Stimulated activated CD4-positive, alpha-beta T cell treated with anti-CD3 and anti-CD28 coated beads, Interleukin-12 subunit alpha, Interleukin-12 subunit beta, amount 100 ng/mL, for 24 hours (primary cell): ENCODE results near the gene MED27.
"Not testable (repeated sequence)": the region's sequence is repeated elsewhere in the genome, so short reads cannot be mapped to it uniquely, and the experiment has no call there.

ENCODE experiments used
- DNase-seq, 2 experiments: peaks; one replicate each; pipeline ENCODE4 v3.0.0-alpha.2; 2020; ENCODE audit warnings: low read depth in 2 of 2

The MED27 gene

GRCh38 chr9:132077881-132078698, 1.6 kb downstream of the MED27 start:
- peak in 1 of 2 experiments; percentile 5 for DNase-seq

- DNase-seq = no peak
Measured at GRCh38 chr9:132075853-132076252, 3.8 kb downstream of the MED27 start.

GRCh38 chr9:132074736-132075135, 4.9 kb downstream of the MED27 start:
- DNase-seq = no peak

- no peak for DNase-seq
Measured at GRCh38 chr9:132071847-132072507, 7.7 kb downstream of the MED27 start.

GRCh38 chr9:132069046-132069898, 10.4 kb downstream of the MED27 start:
- DNase-seq = no peak

GRCh38 chr9:132068605-132069004, 11.1 kb downstream of the MED27 start:
- DNase-seq = no peak

- no peak for DNase-seq
Measured at GRCh38 chr9:132066511-132066910, 13.2 kb downstream of the MED27 start.

- DNase-seq = no peak
Measured at GRCh38 chr9:132066057-132066456, 13.6 kb downstream of the MED27 start.

- no peak for DNase-seq
Measured at GRCh38 chr9:132063281-132063680, 16.4 kb downstream of the MED27 start.

- no peak for DNase-seq
Measured at GRCh38 chr9:132062806-132063205, 16.9 kb downstream of the MED27 start.

GRCh38 chr9:132061526-132061925, 18.1 kb downstream of the MED27 start:
- DNase-seq = no peak

GRCh38 chr9:132059361-132059760, 20.3 kb downstream of the MED27 start:
- DNase-seq = no peak

- not testable (repeated sequence) for DNase-seq
Measured at GRCh38 chr9:132058226-132058625, 21.4 kb downstream of the MED27 start.

GRCh38 chr9:132056717-132057560, 22.7 kb downstream of the MED27 start:
- no peak for DNase-seq

GRCh38 chr9:132055756-132056155, 23.9 kb downstream of the MED27 start:
- DNase-seq = no peak

GRCh38 chr9:132054024-132054423, 25.6 kb downstream of the MED27 start:
- no peak for DNase-seq

GRCh38 chr9:132049900-132050299, 29.8 kb downstream of the MED27 start:
- DNase-seq = no peak

- no peak for DNase-seq
Measured at GRCh38 chr9:132049323-132049882, 30.3 kb downstream of the MED27 start.

- DNase-seq = no peak
Measured at GRCh38 chr9:132048201-132048600, 31.5 kb downstream of the MED27 start.

- no peak for DNase-seq
Measured at GRCh38 chr9:132046456-132046855, 33.2 kb downstream of the MED27 start.
